ENCODE measurements around the gene SHROOM3.

Gene SHROOM3

DNA sequence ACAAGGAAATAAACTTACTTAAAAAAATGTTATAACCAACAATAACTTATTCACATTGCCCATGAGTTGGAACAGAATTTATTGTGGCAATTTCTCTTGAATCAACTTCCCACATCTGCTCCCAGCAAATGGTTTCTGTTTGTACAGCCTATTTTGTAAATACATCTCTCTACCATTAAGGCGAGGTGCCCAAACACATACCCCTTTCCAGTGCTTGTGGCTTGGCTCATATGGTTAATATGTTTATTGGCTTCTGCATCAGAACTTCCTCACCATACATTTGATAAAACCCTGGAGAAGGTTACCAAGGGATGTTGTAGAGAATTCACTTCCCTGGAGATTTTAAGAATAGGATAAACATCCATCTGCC is 255.9 kb downstream of the SHROOM3 start:
- Histone ChIP-seq H3K27me3 (replicated peaks; ENCODE audit: control insufficient read depth, insufficient read depth, low read length) (no peaks in the 10 kb centered on the region; the same call in 1 of the 2 replicates), H3K4me3 (replicated peaks; ENCODE audit: low read depth, low read length) (no peak overlapping the region), H3K36me3 (ENCODE audit: control insufficient read depth, insufficient read depth, low read length) (no peaks in the 10 kb centered on the region)
- TF ChIP-seq, protein P1, sequence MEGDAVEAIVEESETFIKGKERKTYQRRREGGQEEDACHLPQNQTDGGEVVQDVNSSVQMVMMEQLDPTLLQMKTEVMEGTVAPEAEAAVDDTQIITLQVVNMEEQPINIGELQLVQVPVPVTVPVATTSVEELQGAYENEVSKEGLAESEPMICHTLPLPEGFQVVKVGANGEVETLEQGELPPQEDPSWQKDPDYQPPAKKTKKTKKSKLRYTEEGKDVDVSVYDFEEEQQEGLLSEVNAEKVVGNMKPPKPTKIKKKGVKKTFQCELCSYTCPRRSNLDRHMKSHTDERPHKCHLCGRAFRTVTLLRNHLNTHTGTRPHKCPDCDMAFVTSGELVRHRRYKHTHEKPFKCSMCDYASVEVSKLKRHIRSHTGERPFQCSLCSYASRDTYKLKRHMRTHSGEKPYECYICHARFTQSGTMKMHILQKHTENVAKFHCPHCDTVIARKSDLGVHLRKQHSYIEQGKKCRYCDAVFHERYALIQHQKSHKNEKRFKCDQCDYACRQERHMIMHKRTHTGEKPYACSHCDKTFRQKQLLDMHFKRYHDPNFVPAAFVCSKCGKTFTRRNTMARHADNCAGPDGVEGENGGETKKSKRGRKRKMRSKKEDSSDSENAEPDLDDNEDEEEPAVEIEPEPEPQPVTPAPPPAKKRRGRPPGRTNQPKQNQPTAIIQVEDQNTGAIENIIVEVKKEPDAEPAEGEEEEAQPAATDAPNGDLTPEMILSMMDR (IDR thresholded peaks at IDR 0.05; ENCODE audit: insufficient read depth, low read length, poor library complexity, severe bottlenecking): no peak
- no peak for DNase-seq (ENCODE audit: extremely low read depth, insufficient read length)

DNA sequence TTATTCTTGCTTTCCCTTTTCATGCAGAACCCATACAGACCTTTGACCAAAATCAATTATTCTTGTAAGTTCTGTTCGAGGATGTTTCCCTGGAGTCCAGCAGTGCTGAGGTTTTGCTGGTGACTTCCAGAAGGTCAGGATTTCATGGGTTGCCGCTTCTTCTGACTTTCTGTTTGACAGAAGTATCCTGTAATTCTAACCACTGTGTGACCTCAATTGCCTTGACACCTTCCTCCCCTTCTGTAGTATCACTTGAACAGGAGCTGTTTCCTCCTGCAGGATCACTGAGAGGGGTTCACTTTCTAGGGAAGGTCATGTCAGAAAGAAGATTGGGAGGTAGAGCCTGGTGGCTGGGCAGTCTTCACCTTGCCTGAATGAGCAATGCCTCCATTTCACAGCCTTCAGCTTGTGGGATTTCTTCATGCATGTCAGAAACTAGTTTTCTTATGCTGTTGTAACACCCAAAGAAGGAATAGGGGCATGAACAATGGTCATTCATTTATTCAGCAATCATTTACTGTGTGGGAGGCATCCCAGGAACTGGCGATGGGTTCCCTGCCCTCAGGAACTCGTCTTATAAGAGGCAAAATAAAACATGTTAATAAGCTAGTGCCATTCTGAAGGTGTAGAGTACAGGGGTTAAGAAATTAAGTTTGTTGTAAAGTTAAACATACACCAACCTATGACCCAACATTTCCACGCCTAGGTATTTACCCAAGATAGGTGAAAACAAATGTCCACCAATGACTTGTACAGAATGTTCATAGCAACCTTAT is 257.0 kb downstream of the SHROOM3 start:
- H3K4me3 ChIP-seq (replicated peaks; ENCODE audit: low read depth, low read length): no peak overlapping the region
- DNase-seq (ENCODE audit: extremely low read depth, insufficient read length): no peak
- TF ChIP-seq, protein P1 (IDR thresholded peaks at IDR 0.05; ENCODE audit: insufficient read depth, low read length, poor library complexity, severe bottlenecking): no peak

DNA sequence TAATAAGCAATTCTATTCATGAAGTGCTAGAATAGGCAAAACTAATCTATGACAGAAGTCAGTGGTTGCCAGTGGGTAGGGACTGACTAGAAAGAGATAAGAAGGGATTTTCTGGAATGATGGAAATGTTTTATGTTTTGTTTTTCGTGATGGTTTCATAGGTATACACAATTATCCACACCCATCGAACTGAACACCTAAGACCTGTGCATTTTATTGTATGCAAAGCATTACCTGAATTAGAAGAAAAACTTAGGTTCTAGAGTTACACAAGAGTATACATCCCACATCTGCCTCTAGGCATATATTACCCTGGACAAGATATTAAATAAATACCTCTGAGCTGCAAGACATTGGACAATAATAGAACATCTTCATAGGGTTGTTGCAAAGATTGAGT is 257.7 kb downstream of the SHROOM3 start:
- Histone ChIP-seq H3K27me3 (replicated peaks; ENCODE audit: control insufficient read depth, insufficient read depth, low read length) (no peaks in the 10 kb centered on the region), H3K36me3 (ENCODE audit: control insufficient read depth, insufficient read depth, low read length) (no peaks in the 10 kb centered on the region), H3K4me3 (replicated peaks; ENCODE audit: low read depth, low read length) (no peak overlapping the region)
- DNase-seq (ENCODE audit: extremely low read depth, insufficient read length): no peak
- TF ChIP-seq, protein P1 (IDR thresholded peaks at IDR 0.05; ENCODE audit: insufficient read depth, low read length, poor library complexity, severe bottlenecking): no peak

More for the DNA sequence above, 257.0 kb downstream of the SHROOM3 start:
- H3K36me3 ChIP-seq (ENCODE audit: control insufficient read depth, insufficient read depth, low read length): no peaks in the 10 kb centered on the region
- no peaks in the 10 kb centered on the region for H3K27me3 ChIP-seq (replicated peaks; ENCODE audit: control insufficient read depth, insufficient read depth, low read length)

DNA sequence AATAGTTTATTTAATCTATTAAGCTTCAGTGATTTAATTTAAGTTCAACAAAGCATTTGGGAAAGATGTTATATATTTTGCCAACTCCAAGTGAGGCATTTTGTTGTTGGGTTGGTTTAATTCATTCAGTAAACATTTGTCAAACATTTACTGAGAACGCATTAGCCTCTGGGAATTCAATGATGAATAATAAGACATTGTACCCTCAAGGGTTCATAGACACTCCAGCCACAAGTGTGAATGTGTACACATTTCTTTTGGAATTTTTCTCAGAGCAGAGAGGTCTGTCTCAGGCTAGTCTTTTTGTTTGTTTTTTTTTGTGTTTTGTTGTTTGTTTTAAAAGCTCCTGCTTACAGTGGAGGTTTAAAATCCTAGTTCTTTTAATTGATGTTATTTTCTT is 259.0 kb downstream of the SHROOM3 start:
- no peaks in the 10 kb centered on the region for H3K27me3 ChIP-seq (replicated peaks; ENCODE audit: control insufficient read depth, insufficient read depth, low read length)
- H3K4me3 ChIP-seq (replicated peaks; ENCODE audit: low read depth, low read length): no peak overlapping the region
- TF ChIP-seq, protein P1 (IDR thresholded peaks at IDR 0.05; ENCODE audit: insufficient read depth, low read length, poor library complexity, severe bottlenecking): no peak
- H3K36me3 ChIP-seq (ENCODE audit: control insufficient read depth, insufficient read depth, low read length): no peaks in the 10 kb centered on the region
- DNase-seq (ENCODE audit: extremely low read depth, insufficient read length): no peak

DNA sequence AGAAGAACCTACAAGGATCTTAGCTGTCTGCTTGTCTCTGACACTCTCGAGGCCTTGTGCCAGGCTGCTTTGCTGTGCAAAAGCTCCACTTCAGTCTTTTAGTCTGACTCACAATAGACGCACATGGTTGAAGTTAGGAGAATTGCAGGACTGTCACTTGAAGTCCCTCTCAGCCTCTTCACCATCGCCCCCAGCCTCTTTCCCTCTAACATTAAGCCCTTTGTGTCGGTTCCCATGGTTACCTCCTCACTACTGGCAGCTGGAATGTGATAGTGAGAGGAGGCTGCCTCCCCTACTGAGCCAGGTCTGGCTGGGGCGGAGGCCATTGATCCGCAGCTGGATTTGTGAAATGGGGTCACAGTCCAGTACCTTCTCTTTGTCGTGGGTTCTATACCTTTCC is 261.1 kb downstream of the SHROOM3 start:
- Histone ChIP-seq H3K4me3 (replicated peaks; ENCODE audit: low read depth, low read length) (no peak overlapping the region), H3K27me3 (replicated peaks; ENCODE audit: control insufficient read depth, insufficient read depth, low read length) (no peaks in the 10 kb centered on the region), H3K36me3 (ENCODE audit: control insufficient read depth, insufficient read depth, low read length) (no peaks in the 10 kb centered on the region)
- DNase-seq (ENCODE audit: extremely low read depth, insufficient read length): no peak
- TF ChIP-seq, protein P1 (IDR thresholded peaks at IDR 0.05; ENCODE audit: insufficient read depth, low read length, poor library complexity, severe bottlenecking): no peak

All from GM06990 (cell line).